A673 (cell line): ENCODE data around the gene TMEM150C.

Experiments used
- EZH2 ChIP-seq: fragments of 200-600 bp; sonication (generic); IDR thresholded peaks from 2 replicates; pipeline ENCODE4 v1.6.1; 2017; ENCODE audit warnings: borderline replicate concordance, low read depth, mild to moderate bottlenecking, mixed read lengths, antibody characterized with exemption, low read length; ENCODE audit not compliant: poor library complexity, severe bottlenecking
- TF ChIP-seq, protein P1 (sequence below): fragments of 300-800, 200-600 bp; sonication (generic); conservative IDR thresholded peaks from 2 replicates; pipeline ENCODE4 v1.5.1; 2017; ENCODE audit warnings: low read depth, mild to moderate bottlenecking, antibody characterized with exemption, low read length, moderate library complexity, mixed read lengths

DNA sequence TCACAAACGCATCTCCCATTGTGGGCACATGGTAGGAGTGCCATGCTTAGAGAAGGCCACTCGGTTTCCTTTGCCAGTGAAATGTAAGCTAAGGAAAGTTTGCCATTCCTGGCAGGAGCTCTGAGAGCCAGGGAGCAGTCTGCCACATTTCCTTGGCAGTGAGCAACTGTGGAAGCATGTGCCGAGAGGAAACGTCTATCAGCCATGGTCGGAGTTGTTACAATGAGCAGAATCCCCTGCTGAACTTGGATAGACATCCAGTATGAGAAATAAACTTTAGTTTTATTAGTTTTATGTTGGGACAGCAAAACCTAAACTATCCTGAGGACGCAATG lies 80.3 kb downstream of the TMEM150C start:
- TF ChIP-seq, protein P1, sequence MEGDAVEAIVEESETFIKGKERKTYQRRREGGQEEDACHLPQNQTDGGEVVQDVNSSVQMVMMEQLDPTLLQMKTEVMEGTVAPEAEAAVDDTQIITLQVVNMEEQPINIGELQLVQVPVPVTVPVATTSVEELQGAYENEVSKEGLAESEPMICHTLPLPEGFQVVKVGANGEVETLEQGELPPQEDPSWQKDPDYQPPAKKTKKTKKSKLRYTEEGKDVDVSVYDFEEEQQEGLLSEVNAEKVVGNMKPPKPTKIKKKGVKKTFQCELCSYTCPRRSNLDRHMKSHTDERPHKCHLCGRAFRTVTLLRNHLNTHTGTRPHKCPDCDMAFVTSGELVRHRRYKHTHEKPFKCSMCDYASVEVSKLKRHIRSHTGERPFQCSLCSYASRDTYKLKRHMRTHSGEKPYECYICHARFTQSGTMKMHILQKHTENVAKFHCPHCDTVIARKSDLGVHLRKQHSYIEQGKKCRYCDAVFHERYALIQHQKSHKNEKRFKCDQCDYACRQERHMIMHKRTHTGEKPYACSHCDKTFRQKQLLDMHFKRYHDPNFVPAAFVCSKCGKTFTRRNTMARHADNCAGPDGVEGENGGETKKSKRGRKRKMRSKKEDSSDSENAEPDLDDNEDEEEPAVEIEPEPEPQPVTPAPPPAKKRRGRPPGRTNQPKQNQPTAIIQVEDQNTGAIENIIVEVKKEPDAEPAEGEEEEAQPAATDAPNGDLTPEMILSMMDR: no peak
- TF ChIP-seq EZH2: no peak
